Large intestine (tissue), 3 donors: ENCODE measurements around the gene PTGER3. TPM values are rescaled to one million over a fixed set of nuclear protein-coding genes. Genes with fewer than 3 reads are reported as not detected.
"Not testable (repeated sequence)": the region's sequence is repeated elsewhere in the genome, so short reads cannot be mapped to it uniquely, and the experiment has no call there.

Experiments used
- DNase-seq, 2 donors: peaks; one replicate each; pipeline versions ENCODE4 v3.0.0 to v3.0.0-alpha.2; 2013
- H3K27ac ChIP-seq: one replicate; pipeline ENCODE4 v1.5.1; 2013; ENCODE audit warnings: low read length
- H3K27me3 ChIP-seq: 2 replicates; pipeline ENCODE4 v1.6.1; 2013; ENCODE audit warnings: low read length; ENCODE audit not compliant: control insufficient read depth, insufficient read depth
- H3K36me3 ChIP-seq: 2 replicates; pipeline ENCODE4 v1.6.1; 2013; ENCODE audit warnings: low read length; ENCODE audit not compliant: control insufficient read depth, insufficient read depth
- H3K4me1 ChIP-seq: one replicate; pipeline ENCODE4 v1.6.1; 2013; ENCODE audit warnings: low read length; ENCODE audit not compliant: control insufficient read depth, insufficient read depth
- H3K4me3 ChIP-seq: one replicate; pipeline ENCODE4 v1.5.1; 2013; ENCODE audit warnings: low read length
- H3K9me3 ChIP-seq: one replicate; pipeline ENCODE4 v1.6.1; 2013; ENCODE audit warnings: mild to moderate bottlenecking, low read depth, low read length, moderate library complexity; ENCODE audit not compliant: control insufficient read depth
- WGBS: methylation state at CpG from one replicate; pipeline ENCODE4 v1.1.5; 2013; ENCODE audit warnings: low lambda C conversion rate; ENCODE audit not compliant: insufficient coverage; 5-methylcytosine and 5-hydroxymethylcytosine counted together
- polyA plus RNA-seq: library from polyadenylated mRNA; unstranded; fragments of 120-200 nt; gene quantifications from one replicate; pipeline ENCODE4 v1.2.1, GENCODE V29; 2013

Gene PTGER3
- polyA plus RNA-seq, 1 donor: 8.1 TPM

- WGBS: no CpG with 5 or more reads among the region's 1 CpG
- H3K9me3 ChIP-seq: no peaks in the 10 kb centered on the region
- DNase-seq: no peak
- no peaks in the 10 kb centered on the region for H3K36me3 ChIP-seq
- no peak overlapping the region for H3K27ac ChIP-seq
- no peak overlapping the region for H3K4me3 ChIP-seq
- no peaks in the 10 kb centered on the region for H3K27me3 ChIP-seq
- no peaks in the 10 kb centered on the region for H3K4me1 ChIP-seq
Observed at GRCh38 chr1:71014178-71014579, 33.4 kb downstream of the PTGER3 start.

DNA sequence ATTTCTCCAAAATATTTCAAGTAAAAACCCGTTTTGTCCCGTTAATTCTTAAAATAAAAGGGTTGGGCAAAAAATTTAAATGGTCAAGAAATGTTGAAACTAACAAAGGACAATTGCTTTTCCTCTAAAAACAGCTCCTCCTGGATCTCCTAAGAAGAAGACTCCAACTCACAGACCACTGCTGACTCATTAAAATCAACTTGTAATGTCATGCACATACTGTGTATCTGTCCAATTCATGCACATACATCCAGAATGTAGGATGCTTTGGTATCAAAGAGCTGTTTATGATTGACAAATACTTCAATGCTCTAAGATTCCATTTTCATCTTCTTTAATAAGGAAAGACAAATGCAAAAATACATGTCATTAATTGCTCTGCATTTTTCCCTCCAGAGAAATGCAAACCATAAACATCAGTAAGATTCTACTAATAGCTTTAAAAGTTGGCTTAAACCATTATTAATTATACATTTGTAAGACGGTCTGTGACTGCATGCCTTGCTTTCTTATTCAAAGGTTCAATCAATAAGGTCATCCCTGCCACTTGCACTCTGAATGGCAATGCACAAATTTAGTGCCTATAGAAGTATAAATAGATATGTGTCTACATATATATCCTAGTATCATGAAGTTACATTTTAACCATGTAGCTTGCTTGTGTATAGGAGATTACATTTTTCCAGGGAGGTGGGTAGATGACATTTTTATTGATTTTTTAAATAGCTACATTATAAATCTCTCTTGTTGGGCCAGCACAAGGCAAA, 44.7 kb downstream of the PTGER3 start:
- Histone ChIP-seq H3K9me3 (no peaks in the 10 kb centered on the region), H3K27me3 (no peaks in the 10 kb centered on the region), H3K4me3 (no peak overlapping the region), H3K36me3 (no peaks in the 10 kb centered on the region), H3K4me1 (no peaks in the 10 kb centered on the region), H3K27ac (no peak overlapping the region)
- WGBS: 100% methylated on average over 2 of the region's 3 CpGs
- no peak for DNase-seq

- H3K9me3 ChIP-seq: no peaks in the 10 kb centered on the region
- no peak for DNase-seq
- WGBS: 75% methylated on average over 2 of the region's 2 CpGs
- no peaks in the 10 kb centered on the region for H3K27me3 ChIP-seq
- no peaks in the 10 kb centered on the region for H3K36me3 ChIP-seq
- no peak overlapping the region for H3K4me3 ChIP-seq
- H3K4me1 ChIP-seq: no peaks in the 10 kb centered on the region
- no peak overlapping the region for H3K27ac ChIP-seq
Observed at GRCh38 chr1:71001624-71002023, 46.0 kb downstream of the PTGER3 start.

DNA sequence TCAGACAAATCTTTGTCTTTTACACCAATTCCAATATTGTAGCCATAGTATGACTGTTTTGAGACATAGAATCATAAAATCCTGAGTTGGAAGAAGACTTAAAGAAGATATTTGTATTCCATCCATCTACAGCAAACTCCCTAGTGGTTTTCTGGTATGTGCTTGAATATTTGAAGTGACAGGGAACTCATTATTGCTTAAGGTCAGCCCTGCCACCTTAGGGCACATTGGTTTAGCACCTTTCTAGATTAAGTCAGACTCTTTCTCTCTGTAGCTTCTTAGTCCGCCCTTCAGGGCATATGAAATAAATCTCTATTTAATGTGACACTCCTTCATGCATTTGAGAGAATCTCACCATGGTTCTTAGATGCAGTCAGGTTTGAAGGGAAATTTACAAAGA, 49.8 kb downstream of the PTGER3 start:
- H3K27me3 ChIP-seq: no peaks in the 10 kb centered on the region
- no peak overlapping the region for H3K4me3 ChIP-seq
- H3K36me3 ChIP-seq: no peaks in the 10 kb centered on the region
- WGBS: no CpG with 5 or more reads among the region's 1 CpG
- no peaks in the 10 kb centered on the region for H3K4me1 ChIP-seq
- no peaks in the 10 kb centered on the region for H3K9me3 ChIP-seq
- no peak for DNase-seq
- H3K27ac ChIP-seq: no peak overlapping the region

DNA sequence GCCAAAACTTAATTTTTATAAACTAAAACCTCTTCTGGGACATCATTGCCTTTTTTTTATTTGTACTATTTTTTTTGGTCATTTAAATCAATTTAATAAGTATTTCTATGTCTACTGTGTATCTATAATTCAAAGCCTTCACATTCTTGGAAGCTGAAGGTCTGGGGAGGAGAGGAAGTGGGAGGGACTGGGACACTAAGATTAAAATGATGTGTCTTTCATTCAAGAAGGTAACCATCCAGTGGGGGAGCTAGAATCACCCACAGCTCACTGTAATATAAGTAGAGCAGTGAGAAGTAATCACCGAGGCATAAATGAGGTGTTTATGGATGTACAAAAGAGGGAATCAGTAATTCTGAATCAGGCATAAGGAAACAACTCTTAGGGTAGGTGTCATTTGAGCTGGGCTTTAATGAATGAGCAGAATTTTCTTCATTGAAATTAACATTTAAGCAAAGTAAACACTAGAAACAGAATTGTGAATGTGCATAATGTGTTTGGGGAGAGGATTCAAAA, 52.8 kb downstream of the PTGER3 start:
- no peaks in the 10 kb centered on the region for H3K36me3 ChIP-seq
- DNase-seq: no peak
- H3K9me3 ChIP-seq: no peaks in the 10 kb centered on the region
- H3K4me1 ChIP-seq: no peaks in the 10 kb centered on the region
- H3K4me3 ChIP-seq: no peak overlapping the region
- no peak overlapping the region for H3K27ac ChIP-seq
- 100% methylated on average over 1 of the region's 1 CpG for WGBS
- H3K27me3 ChIP-seq: no peaks in the 10 kb centered on the region

DNA sequence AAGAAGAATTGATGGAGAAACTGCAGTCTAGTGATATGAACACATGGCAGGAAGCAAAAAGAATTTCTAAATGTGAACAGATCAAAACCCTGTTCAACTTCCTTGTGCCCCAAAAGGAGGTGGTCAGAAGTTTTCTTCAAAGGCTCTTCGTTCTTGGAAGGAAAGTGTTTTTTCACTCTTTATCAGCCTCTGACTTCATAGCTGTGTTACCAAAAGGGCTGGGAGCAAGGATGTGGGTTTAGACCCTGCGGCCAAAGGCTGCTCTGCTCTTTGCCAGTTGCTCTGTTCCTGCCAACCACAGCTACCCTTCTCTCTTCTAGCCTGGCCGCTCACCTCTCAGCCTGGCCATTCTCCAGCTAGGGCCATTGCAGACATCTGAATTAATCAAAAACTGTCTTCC, 53.8 kb downstream of the PTGER3 start:
- WGBS: no CpG with 5 or more reads among the region's 3 CpGs
- no peak for DNase-seq
- Histone ChIP-seq H3K4me3 (no peak overlapping the region), H3K9me3 (no peaks in the 10 kb centered on the region), H3K27ac (no peak overlapping the region), H3K36me3 (no peaks in the 10 kb centered on the region), H3K4me1 (no peaks in the 10 kb centered on the region), H3K27me3 (no peaks in the 10 kb centered on the region)

- H3K4me1 ChIP-seq: no peaks in the 10 kb centered on the region
- H3K36me3 ChIP-seq: no peaks in the 10 kb centered on the region
- WGBS: 80% methylated on average over 1 of the region's 2 CpGs
Observed at GRCh38 chr1:70992521-70992920, 55.1 kb downstream of the PTGER3 start.

DNA sequence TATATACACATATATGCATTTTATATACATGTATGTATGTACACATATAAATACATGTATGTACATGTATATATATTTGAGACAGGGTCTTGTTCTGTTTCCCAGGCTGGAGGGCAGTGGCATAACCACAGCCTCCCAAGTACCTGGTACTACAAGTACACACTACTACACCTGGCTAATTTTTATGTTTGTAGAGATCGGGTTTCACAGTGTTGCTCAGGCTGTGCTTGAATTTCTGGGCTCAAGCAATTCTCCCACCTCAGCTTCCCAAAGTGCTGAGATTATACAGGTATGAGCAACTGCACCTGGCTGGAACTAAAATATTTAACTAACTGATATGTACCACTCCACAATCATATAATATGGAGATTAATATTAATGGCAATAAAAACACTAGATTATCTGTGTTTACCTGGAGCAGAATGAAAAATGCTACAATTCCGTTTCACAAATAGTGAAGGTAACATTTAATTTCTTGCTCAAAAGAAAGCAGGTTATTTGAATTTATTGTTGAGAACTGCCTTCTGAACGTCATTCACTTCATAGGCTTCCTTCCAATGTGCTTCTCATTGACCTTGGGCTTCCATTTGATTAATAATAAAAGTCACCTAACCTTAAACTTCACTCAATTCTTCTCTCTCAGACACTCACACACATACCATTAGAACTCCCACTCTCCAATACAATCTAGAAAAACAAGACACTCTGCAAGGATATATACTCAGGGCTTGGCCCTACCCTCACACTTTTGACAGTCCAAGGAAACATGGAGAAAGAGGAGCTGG, 57.0 kb downstream of the PTGER3 start:
- H3K4me3 ChIP-seq: no peak overlapping the region
- WGBS: 57% methylated on average over 3 of the region's 3 CpGs
- no peaks in the 10 kb centered on the region for H3K27me3 ChIP-seq
- H3K36me3 ChIP-seq: no peaks in the 10 kb centered on the region
- no peaks in the 10 kb centered on the region for H3K9me3 ChIP-seq
- H3K4me1 ChIP-seq: no peaks in the 10 kb centered on the region
- DNase-seq: no peak
- H3K27ac ChIP-seq: no peak overlapping the region

More at GRCh38 chr1:70992521-70992920, 55.1 kb downstream of the PTGER3 start:
- H3K9me3 ChIP-seq: no peaks in the 10 kb centered on the region
- no peak overlapping the region for H3K4me3 ChIP-seq
- H3K27ac ChIP-seq: no peak overlapping the region
- no peak for DNase-seq
- no peaks in the 10 kb centered on the region for H3K27me3 ChIP-seq

- DNase-seq: no peak
- no peaks in the 10 kb centered on the region for H3K36me3 ChIP-seq
- WGBS: 100% methylated on average over 1 of the region's 2 CpGs
- H3K4me1 ChIP-seq: no peaks in the 10 kb centered on the region
- H3K27me3 ChIP-seq: no peaks in the 10 kb centered on the region
- H3K27ac ChIP-seq: no peak overlapping the region
- H3K4me3 ChIP-seq: no peak overlapping the region
- H3K9me3 ChIP-seq: no peaks in the 10 kb centered on the region
Observed at GRCh38 chr1:70987497-70987896, 60.1 kb downstream of the PTGER3 start.

GRCh38 chr1:70985776-70986225, 61.8 kb downstream of the PTGER3 start:
- not testable (repeated sequence) for H3K4me3 ChIP-seq, H3K9me3 ChIP-seq, DNase-seq, H3K36me3 ChIP-seq, H3K4me1 ChIP-seq, H3K27me3 ChIP-seq, H3K27ac ChIP-seq
- no CpG with 5 or more reads among the region's 5 CpGs for WGBS
